GM12878 (cell line): ENCODE results near the gene MSH5. TPM values are rescaled to one million over a fixed set of nuclear protein-coding genes. Genes with fewer than 3 reads are reported as not detected.

Source experiments
- ATAC-seq: fragments of 200-7000 bp; cut with Tn5 transposase; 3 replicates; pipeline ENCODE4 v1.9.1; 2020; ENCODE audit warnings: mild to moderate bottlenecking, moderate library complexity
- BruUV-seq: library from RNA; stranded (reverse); fragments of 400-500 nt; replicated peaks from 2 replicates; lab custom pipeline; 2021; lab: Mats Ljungman, UMichigan
- CTCF ChIA-PET: fragments of 300-600 bp; sonication (Branson Sonifier 250); formaldehyde crosslinking; extraction: SDS; loops from one replicate; lab custom pipeline; 2021; ENCODE audit warnings: inconsistent platforms; lab: Yijun Ruan, JAX
- POLR2A ChIA-PET: fragments of 350-600 bp; formaldehyde crosslinking; extraction: SDS; loops from one replicate; lab custom pipeline; 2021; ENCODE audit warnings: inconsistent platforms; lab: Charles Lee
- RAD21 ChIA-PET: fragments of 300-600 bp; sonication (Branson Sonifier 250); formaldehyde crosslinking; loops from one replicate; lab custom pipeline; 2023; ENCODE audit warnings: antibody characterized with exemption; ENCODE audit not compliant: unreplicated experiment; lab: Charles Lee
- SMC1A ChIA-PET: fragments of 300-600 bp; sonication (Branson Sonifier 250); formaldehyde crosslinking; loops from one replicate; lab custom pipeline; 2023; ENCODE audit not compliant: unreplicated experiment, uncharacterized antibody; lab: Charles Lee
- DNase-seq: peaks from one replicate; pipeline ENCODE4 v3.0.0-alpha.2; 2011; ENCODE audit warnings: low read depth, low spot score
- FAIRE-seq: peaks from 3 replicates; lab custom pipeline; 2011; peaks lifted over from hg19 to GRCh38; lab: Jason Lieb, UNC
- H2AFZ ChIP-seq: 2 replicates; pipeline ENCODE4 v1.6.0; 2011; ENCODE audit warnings: low read depth, low read length, control low read depth; ENCODE audit not compliant: control insufficient read depth
- H3K27ac ChIP-seq: 2 replicates; pipeline ENCODE4 v1.5.1; 2011; ENCODE audit warnings: control low read depth; ENCODE audit not compliant: control insufficient read depth, insufficient read depth
- H3K27me3 ChIP-seq, 2 experiments: replicated peaks in 1 of 2; 2 replicates each; pipeline versions ENCODE4 v1.6.0 to v1.6.1; 2011; ENCODE audit warnings: low read length in 1 of 2; ENCODE audit not compliant: control insufficient read depth in 2 of 2, insufficient read depth in 2 of 2
- H3K36me3 ChIP-seq, 2 experiments: 2 replicates each; pipeline ENCODE4 v1.5.1; 2011; ENCODE audit warnings: low read length in 1 of 2; ENCODE audit not compliant: control insufficient read depth in 2 of 2, insufficient read depth in 2 of 2
- H3K4me1 ChIP-seq: 2 replicates; pipeline ENCODE4 v1.6.1; 2011; ENCODE audit warnings: mild to moderate bottlenecking, low read length, moderate library complexity, mixed read lengths; ENCODE audit not compliant: control insufficient read depth, insufficient read depth
- H3K4me2 ChIP-seq: 2 replicates; pipeline ENCODE4 v1.6.0; 2011; ENCODE audit warnings: control low read depth; ENCODE audit not compliant: control insufficient read depth, insufficient read depth
- H3K4me3 ChIP-seq: fragments of 200-600 bp; sonication (generic); 2 replicates; pipeline ENCODE4 v1.5.1; 2016
- H3K79me2 ChIP-seq: 2 replicates; pipeline ENCODE4 v1.6.0; 2011; ENCODE audit warnings: low read length; ENCODE audit not compliant: control insufficient read depth, insufficient read depth
- H3K9ac ChIP-seq: 2 replicates; pipeline ENCODE4 v1.8.0; 2011; ENCODE audit warnings: low read length, control low read depth, mixed read lengths; ENCODE audit not compliant: control insufficient read depth, insufficient read depth
- H3K9me3 ChIP-seq: replicated peaks from 3 replicates; pipeline ENCODE4 v1.5.1; 2011; ENCODE audit warnings: mild to moderate bottlenecking, low read length; ENCODE audit not compliant: control insufficient read depth, insufficient read depth
- H4K20me1 ChIP-seq: 2 replicates; pipeline ENCODE4 v1.6.0; 2011; ENCODE audit not compliant: control insufficient read depth, insufficient read depth
- BCL11A ChIP-seq: IDR thresholded peaks from 2 replicates; pipeline ENCODE4 v1.6.1; 2011; ENCODE audit warnings: low read depth, low read length
- CBFB ChIP-seq: IDR thresholded peaks from 2 replicates; pipeline ENCODE4 v1.6.1; 2016; ENCODE audit warnings: antibody characterized with exemption, low read depth
- FOXK2 ChIP-seq: fragments of 450-650 bp; IDR thresholded peaks from 2 replicates; pipeline ENCODE4 v1.6.1; 2017; ENCODE audit warnings: mild to moderate bottlenecking, moderate library complexity
- HCFC1 ChIP-seq: fragments of 150-350 bp; IDR thresholded peaks from 2 replicates; pipeline ENCODE4 v1.6.1; 2014; ENCODE audit warnings: low read length
- IKZF2 ChIP-seq, 2 experiments: fragments of 450-650 bp; IDR thresholded peaks; 2 replicates each; pipeline ENCODE4 v1.6.1; 2017; ENCODE audit warnings: mild to moderate bottlenecking in 2 of 2, moderate library complexity in 2 of 2
- MXI1 ChIP-seq: fragments of 150-350 bp; IDR thresholded peaks from 2 replicates; pipeline ENCODE4 v1.6.1; 2011; ENCODE audit warnings: low read depth, mild to moderate bottlenecking, inconsistent platforms, low read length, improper control_type of control experiment
- SIX5 ChIP-seq: IDR thresholded peaks from 2 replicates; pipeline ENCODE4 v1.6.1; 2011; ENCODE audit warnings: mild to moderate bottlenecking, low read depth, low read length, moderate library complexity; ENCODE audit not compliant: severe bottlenecking
- SP1 ChIP-seq: IDR thresholded peaks from one replicate; pipeline ENCODE4 v1.6.1; 2011; ENCODE audit warnings: low read depth, low read length
- STAT1 ChIP-seq: fragments of 450-650 bp; conservative IDR thresholded peaks from 2 replicates; pipeline ENCODE4 v1.6.1; 2014; ENCODE audit warnings: antibody characterized with exemption, mild to moderate bottlenecking
- TARDBP ChIP-seq: IDR thresholded peaks from 2 replicates; pipeline ENCODE4 v1.6.1; 2016; ENCODE audit warnings: borderline replicate concordance
- WRNIP1 ChIP-seq: IDR thresholded peaks from 2 replicates; pipeline ENCODE4 v1.6.1; 2011; ENCODE audit warnings: low read depth, low read length, improper control_type of control experiment, borderline replicate concordance
- ZZZ3 ChIP-seq: IDR thresholded peaks from 2 replicates; pipeline ENCODE4 v1.6.1; 2011; ENCODE audit warnings: low read depth; ENCODE audit not compliant: control insufficient read depth, insufficient read length
- WGBS: methylation state at CpG from one replicate; pipeline ENCODE4 v1.1.6; 2016; ENCODE audit warnings: low lambda C conversion rate; ENCODE audit not compliant: insufficient replicate concordance, insufficient coverage; ENCODE audit errors: missing lambda C conversion rate; 5-methylcytosine and 5-hydroxymethylcytosine counted together
- in situ Hi-C: fragments of 300-500 bp; cut with MboI; formaldehyde crosslinking; loops from 9 replicates; pipeline ENCODE4 v1.14.3; 2018; ENCODE audit warnings: mixed read lengths
- intact Hi-C: fragments of 100-400 bp; cut with micrococcal nuclease; formaldehyde crosslinking; loops from one replicate; pipeline ENCODE4 v1.14.2; 2022; ENCODE audit not compliant: unreplicated experiment
- polyA plus RNA-seq, 11 experiments: library from polyadenylated mRNA; depleted of rRNA in 4 of 11; unstranded in 6 of 11; stranded (reverse) in 5 of 11; fragments of >200 nt; fragmentation: Nextera tagmentation in 4 of 11; fragmentation: Illumina TruSeq in 1 of 11; extraction: Ambion mirVana in 4 of 11; extraction: Trizol in 1 of 11; gene quantifications; 1 replicate in 1 of 11; 2 replicates in 10 of 11; pipeline versions ENCODE4 v1.2.1 to v1.2.3, GENCODE V29; 2011 to 2016; ENCODE audit warnings: inconsistent platforms in 2 of 11, missing spikeins in 2 of 11, low read depth in 1 of 11
- total RNA-seq, 4 experiments: library from RNA; depleted of rRNA in 3 of 4; stranded (reverse); fragments of >200 nt in 3 of 4; fragmentation: Illumina TruSeq in 1 of 4; extraction: Trizol in 1 of 4; gene quantifications; 2 replicates each; pipeline versions ENCODE4 v1.2.1 to v1.2.3, GENCODE V29; 2013 to 2021
- TF ChIP-seq, protein P1 (sequence below): fragments of 450-650 bp; IDR thresholded peaks from 2 replicates; pipeline ENCODE4 v1.6.1; 2017; ENCODE audit warnings: mild to moderate bottlenecking, low read depth, inconsistent platforms; ENCODE audit not compliant: poor library complexity, severe bottlenecking
- TF ChIP-seq, protein P2 (sequence below): fragments of 450-650 bp; IDR thresholded peaks from 2 replicates; pipeline ENCODE4 v1.6.1; 2017; ENCODE audit warnings: low read depth, mild to moderate bottlenecking, moderate library complexity
- TF ChIP-seq, protein P3 (sequence below): fragments of 150-350 bp; IDR thresholded peaks from 2 replicates; pipeline ENCODE4 v1.6.1; 2014; ENCODE audit warnings: mild to moderate bottlenecking, low read depth, low read length
- TF ChIP-seq, protein P4 (sequence below): fragments of 450-650 bp; formaldehyde crosslinking; IDR thresholded peaks from 2 replicates; pipeline ENCODE4 v1.5.0; 2022; ENCODE audit warnings: mild to moderate bottlenecking, missing genetic modification characterization

Gene MSH5
- total and polyA plus RNA-seq, 10 of the 15 experiments (the other 5 are each of a cell fraction or from before 2014, with no cell fraction given): 9.1 to 52.7 (median 30.0) TPM

DNA sequence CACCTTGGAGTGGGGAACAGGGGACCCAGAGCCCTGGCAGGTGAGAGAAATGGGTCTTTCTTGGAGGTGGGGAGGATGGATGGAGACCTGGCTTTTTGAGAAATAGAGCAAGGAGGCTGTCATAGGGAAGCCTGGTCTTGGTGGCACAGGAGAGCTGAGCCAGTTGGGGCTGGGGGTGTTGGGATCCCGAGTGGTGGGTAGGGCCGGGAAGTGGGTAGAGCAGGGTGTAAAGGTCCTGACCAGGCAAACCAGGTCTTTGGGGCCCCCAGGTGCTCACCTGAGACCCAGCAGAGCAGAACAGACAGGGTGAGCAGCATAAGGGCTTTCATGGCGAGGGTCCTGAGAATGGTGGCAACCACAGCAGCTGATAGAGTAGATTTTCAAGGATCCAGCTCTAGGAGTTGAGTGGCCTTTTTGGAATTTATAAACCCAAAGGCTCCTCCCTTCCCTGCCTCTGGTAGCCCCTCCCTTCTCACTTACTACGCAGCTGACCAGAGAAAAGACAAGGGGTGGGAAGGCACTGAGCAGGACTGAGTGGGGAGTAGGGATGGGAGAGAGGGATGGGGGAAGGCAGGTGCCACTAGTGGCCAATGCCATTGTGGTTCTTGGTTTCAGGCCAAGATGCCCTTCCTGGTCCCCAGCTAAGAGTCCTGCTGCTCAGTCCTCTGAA lies 18.3 kb upstream of the MSH5 start, which contains the start of gene LY6G6C:
Gene LY6G6C, minus strand, starts transcription at position 396 of the 670 bp plus-strand sequence. Its CDS starts 67 bp downstream, at position 329.
- Histone ChIP-seq H3K4me3 (no peak within 1 kb of the TSS), H3K4me2 (no peak within 1 kb of the TSS), H4K20me1 (no peaks in the 10 kb centered on the region), H3K27ac (no peak within 1 kb of the TSS), H3K79me2 (no peaks in the 10 kb centered on the region), H3K9ac (no peak within 1 kb of the TSS), H3K27me3 (no peaks in the 10 kb centered on the region; a peak in 1 of 4 replicates), H3K9me3 (no peaks in the 10 kb centered on the region)
- SMC1A ChIA-PET: no interaction called here
- RAD21 ChIA-PET: interaction anchor here (1.2 kb wide), 1 partner anchor 36 kb away, joined by 3 read pairs; no protein-coding TSS in a partner anchor
- CTCF ChIA-PET: interaction anchor here (1.7 kb wide), 1 partner anchor 40 kb away, joined by 6 read pairs; no protein-coding TSS in a partner anchor
- no peak for ATAC-seq
- no peak for DNase-seq
- WGBS: 25% methylated on average over 4 of the region's 4 CpGs
- FAIRE-seq: no peak
- BruUV-seq: no TSS peak
- POLR2A ChIA-PET: interaction anchor here (1.3 kb wide), 1 partner anchor 9 kb away, joined by 3 read pairs; no protein-coding TSS in a partner anchor
- TF ChIP-seq, protein P1, sequence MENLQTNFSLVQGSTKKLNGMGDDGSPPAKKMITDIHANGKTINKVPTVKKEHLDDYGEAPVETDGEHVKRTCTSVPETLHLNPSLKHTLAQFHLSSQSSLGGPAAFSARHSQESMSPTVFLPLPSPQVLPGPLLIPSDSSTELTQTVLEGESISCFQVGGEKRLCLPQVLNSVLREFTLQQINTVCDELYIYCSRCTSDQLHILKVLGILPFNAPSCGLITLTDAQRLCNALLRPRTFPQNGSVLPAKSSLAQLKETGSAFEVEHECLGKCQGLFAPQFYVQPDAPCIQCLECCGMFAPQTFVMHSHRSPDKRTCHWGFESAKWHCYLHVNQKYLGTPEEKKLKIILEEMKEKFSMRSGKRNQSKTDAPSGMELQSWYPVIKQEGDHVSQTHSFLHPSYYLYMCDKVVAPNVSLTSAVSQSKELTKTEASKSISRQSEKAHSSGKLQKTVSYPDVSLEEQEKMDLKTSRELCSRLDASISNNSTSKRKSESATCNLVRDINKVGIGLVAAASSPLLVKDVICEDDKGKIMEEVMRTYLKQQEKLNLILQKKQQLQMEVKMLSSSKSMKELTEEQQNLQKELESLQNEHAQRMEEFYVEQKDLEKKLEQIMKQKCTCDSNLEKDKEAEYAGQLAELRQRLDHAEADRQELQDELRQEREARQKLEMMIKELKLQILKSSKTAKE: no peak
- TF ChIP-seq WRNIP1: no peak
- TF ChIP-seq IKZF2 (IDR thresholded peaks at IDR 0.05): no peak
- TF ChIP-seq, protein P2, sequence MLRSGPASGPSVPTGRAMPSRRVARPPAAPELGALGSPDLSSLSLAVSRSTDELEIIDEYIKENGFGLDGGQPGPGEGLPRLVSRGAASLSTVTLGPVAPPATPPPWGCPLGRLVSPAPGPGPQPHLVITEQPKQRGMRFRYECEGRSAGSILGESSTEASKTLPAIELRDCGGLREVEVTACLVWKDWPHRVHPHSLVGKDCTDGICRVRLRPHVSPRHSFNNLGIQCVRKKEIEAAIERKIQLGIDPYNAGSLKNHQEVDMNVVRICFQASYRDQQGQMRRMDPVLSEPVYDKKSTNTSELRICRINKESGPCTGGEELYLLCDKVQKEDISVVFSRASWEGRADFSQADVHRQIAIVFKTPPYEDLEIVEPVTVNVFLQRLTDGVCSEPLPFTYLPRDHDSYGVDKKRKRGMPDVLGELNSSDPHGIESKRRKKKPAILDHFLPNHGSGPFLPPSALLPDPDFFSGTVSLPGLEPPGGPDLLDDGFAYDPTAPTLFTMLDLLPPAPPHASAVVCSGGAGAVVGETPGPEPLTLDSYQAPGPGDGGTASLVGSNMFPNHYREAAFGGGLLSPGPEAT: no peak
- TF ChIP-seq, protein P3, sequence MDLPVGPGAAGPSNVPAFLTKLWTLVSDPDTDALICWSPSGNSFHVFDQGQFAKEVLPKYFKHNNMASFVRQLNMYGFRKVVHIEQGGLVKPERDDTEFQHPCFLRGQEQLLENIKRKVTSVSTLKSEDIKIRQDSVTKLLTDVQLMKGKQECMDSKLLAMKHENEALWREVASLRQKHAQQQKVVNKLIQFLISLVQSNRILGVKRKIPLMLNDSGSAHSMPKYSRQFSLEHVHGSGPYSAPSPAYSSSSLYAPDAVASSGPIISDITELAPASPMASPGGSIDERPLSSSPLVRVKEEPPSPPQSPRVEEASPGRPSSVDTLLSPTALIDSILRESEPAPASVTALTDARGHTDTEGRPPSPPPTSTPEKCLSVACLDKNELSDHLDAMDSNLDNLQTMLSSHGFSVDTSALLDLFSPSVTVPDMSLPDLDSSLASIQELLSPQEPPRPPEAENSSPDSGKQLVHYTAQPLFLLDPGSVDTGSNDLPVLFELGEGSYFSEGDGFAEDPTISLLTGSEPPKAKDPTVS: no peak
- TF ChIP-seq, protein P4, sequence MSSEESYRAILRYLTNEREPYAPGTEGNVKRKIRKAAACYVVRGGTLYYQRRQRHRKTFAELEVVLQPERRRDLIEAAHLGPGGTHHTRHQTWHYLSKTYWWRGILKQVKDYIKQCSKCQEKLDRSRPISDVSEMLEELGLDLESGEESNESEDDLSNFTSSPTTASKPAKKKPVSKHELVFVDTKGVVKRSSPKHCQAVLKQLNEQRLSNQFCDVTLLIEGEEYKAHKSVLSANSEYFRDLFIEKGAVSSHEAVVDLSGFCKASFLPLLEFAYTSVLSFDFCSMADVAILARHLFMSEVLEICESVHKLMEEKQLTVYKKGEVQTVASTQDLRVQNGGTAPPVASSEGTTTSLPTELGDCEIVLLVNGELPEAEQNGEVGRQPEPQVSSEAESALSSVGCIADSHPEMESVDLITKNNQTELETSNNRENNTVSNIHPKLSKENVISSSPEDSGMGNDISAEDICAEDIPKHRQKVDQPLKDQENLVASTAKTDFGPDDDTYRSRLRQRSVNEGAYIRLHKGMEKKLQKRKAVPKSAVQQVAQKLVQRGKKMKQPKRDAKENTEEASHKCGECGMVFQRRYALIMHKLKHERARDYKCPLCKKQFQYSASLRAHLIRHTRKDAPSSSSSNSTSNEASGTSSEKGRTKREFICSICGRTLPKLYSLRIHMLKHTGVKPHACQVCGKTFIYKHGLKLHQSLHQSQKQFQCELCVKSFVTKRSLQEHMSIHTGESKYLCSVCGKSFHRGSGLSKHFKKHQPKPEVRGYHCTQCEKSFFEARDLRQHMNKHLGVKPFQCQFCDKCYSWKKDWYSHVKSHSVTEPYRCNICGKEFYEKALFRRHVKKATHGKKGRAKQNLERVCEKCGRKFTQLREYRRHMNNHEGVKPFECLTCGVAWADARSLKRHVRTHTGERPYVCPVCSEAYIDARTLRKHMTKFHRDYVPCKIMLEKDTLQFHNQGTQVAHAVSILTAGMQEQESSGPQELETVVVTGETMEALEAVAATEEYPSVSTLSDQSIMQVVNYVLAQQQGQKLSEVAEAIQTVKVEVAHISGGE (CRISPR knock-in tag): no peak
- no peak for TF ChIP-seq MXI1
- no peak for TF ChIP-seq SIX5
- no peak for TF ChIP-seq TARDBP
- TF ChIP-seq SP1: no peak
- no peak for TF ChIP-seq HCFC1
- TF ChIP-seq STAT1: no peak
- TF ChIP-seq CBFB: no peak
- TF ChIP-seq BCL11A: no peak
- no peak for TF ChIP-seq FOXK2
- TF ChIP-seq ZZZ3: no peak
- TF ChIP-seq, all 136 proteins: peak for 0
- Histone ChIP-seq H3K4me1 (no peaks in the 10 kb centered on the region), H2AFZ (no peak within 1 kb of the TSS), H3K36me3 (no peaks in the 10 kb centered on the region)
- in situ Hi-C loops: no loop called here
- intact Hi-C loops: no loop called here
